ENCODE results near the gene PAPOLA.
A peak's percentile ranks its signal among the peaks of the same experiment; 100 is the strongest.
"Not testable (repeated sequence)": the region's sequence is repeated elsewhere in the genome, so short reads cannot be mapped to it uniquely, and the experiment has no call there.

PAPOLA gene

GRCh38 chr14:96501740-96502620 lies at the start of gene PAPOLA:
Gene PAPOLA (plus strand): TSS chr14:96502382. CDS start chr14:96502593, 211 bp downstream.
- peak; percentile 97 for DNase-seq (ENCODE audit: low spot score)

- no peak for DNase-seq (ENCODE audit: low spot score)
Measured at GRCh38 chr14:96452684-96453083, 49.5 kb upstream of the PAPOLA start.

- no peak for DNase-seq (ENCODE audit: low spot score)
Measured at GRCh38 chr14:96455588-96455987, 46.6 kb upstream of the PAPOLA start.

GRCh38 chr14:96459851-96460250 lies 42.3 kb upstream of the PAPOLA start:
- DNase-seq (ENCODE audit: low spot score) = no peak

GRCh38 chr14:96461950-96462798 lies 40.0 kb upstream of the PAPOLA start:
- DNase-seq (ENCODE audit: low spot score) = no peak

GRCh38 chr14:96464136-96464535 lies 38.0 kb upstream of the PAPOLA start:
- DNase-seq (ENCODE audit: low spot score) = no peak

- no peak for DNase-seq (ENCODE audit: low spot score)
Measured at GRCh38 chr14:96466918-96467317, 35.3 kb upstream of the PAPOLA start.

GRCh38 chr14:96470331-96470730 lies 31.9 kb upstream of the PAPOLA start:
- DNase-seq (ENCODE audit: low spot score) = no peak

- not testable (repeated sequence) for DNase-seq (ENCODE audit: low spot score)
Measured at GRCh38 chr14:96470967-96471366, 31.2 kb upstream of the PAPOLA start.

GRCh38 chr14:96478119-96478518 lies 24.1 kb upstream of the PAPOLA start:
- no peak for DNase-seq (ENCODE audit: low spot score)

- DNase-seq (ENCODE audit: low spot score) = no peak
Measured at GRCh38 chr14:96479435-96480146, 22.6 kb upstream of the PAPOLA start.

- no peak for DNase-seq (ENCODE audit: low spot score)
Measured at GRCh38 chr14:96481731-96482314, 20.4 kb upstream of the PAPOLA start.

- no peak for DNase-seq (ENCODE audit: low spot score)
Measured at GRCh38 chr14:96482986-96483385, 19.2 kb upstream of the PAPOLA start.

- no peak for DNase-seq (ENCODE audit: low spot score)
Measured at GRCh38 chr14:96484399-96484798, 17.8 kb upstream of the PAPOLA start.

GRCh38 chr14:96486705-96487104 lies 15.5 kb upstream of the PAPOLA start:
- no peak for DNase-seq (ENCODE audit: low spot score)

GRCh38 chr14:96489327-96489726 lies 12.9 kb upstream of the PAPOLA start:
- DNase-seq (ENCODE audit: low spot score) = no peak

GRCh38 chr14:96493178-96493577 lies 9.0 kb upstream of the PAPOLA start:
- no peak for DNase-seq (ENCODE audit: low spot score)

- no peak for DNase-seq (ENCODE audit: low spot score)
Measured at GRCh38 chr14:96494331-96494730, 7.9 kb upstream of the PAPOLA start.

- no peak for DNase-seq (ENCODE audit: low spot score)
Measured at GRCh38 chr14:96497087-96497486, 5.1 kb upstream of the PAPOLA start.

GRCh38 chr14:96497586-96497985 lies 4.6 kb upstream of the PAPOLA start:
- no peak for DNase-seq (ENCODE audit: low spot score)

- no peak for DNase-seq (ENCODE audit: low spot score)
Measured at GRCh38 chr14:96501217-96501739, 904 bp upstream of the PAPOLA start.

Data from hematopoietic multipotent progenitor cell treated with erythropoietin and hydrocortisone succinate and interleukin-3 and kit ligand, for 17 days (in vitro differentiated cells).